Transverse colon (tissue), 4 donors: ENCODE data around the gene ESYT2.

Source experiments
- CTCF ChIP-seq, 5 experiments: fragments of 200-600 bp in 3 of 5; fragments of 450-650 bp in 2 of 5; sonication (generic) in 3 of 5; IDR thresholded peaks; 1 replicate in 2 of 5; 2 replicates in 3 of 5; pipeline ENCODE4 v1.5.1; 2016 to 2017; ENCODE audit warnings: antibody characterized with exemption in 5 of 5, inconsistent platforms in 3 of 5, mild to moderate bottlenecking in 2 of 5, moderate library complexity in 1 of 5
- EP300 ChIP-seq: sonication (generic); formaldehyde crosslinking; IDR thresholded peaks from one replicate; pipeline ENCODE4 v1.6.1; 2017; ENCODE audit warnings: antibody characterized with exemption, low read depth
- POLR2A ChIP-seq: fragments of 450-650 bp; IDR thresholded peaks from one replicate; pipeline ENCODE4 v1.6.1; 2016; ENCODE audit warnings: antibody characterized with exemption, mild to moderate bottlenecking, moderate library complexity
- POLR2AphosphoS5 ChIP-seq, 3 donors: sonication (generic); formaldehyde crosslinking; IDR thresholded peaks; one replicate each; pipeline ENCODE4 v1.6.1; 2016; ENCODE audit warnings: antibody characterized with exemption in 3 of 3

GRCh38 chr7:158763454-158764033, 65.8 kb downstream of the ESYT2 start:
- no peak for TF ChIP-seq CTCF (IDR thresholded peaks at IDR 0.05)
- TF ChIP-seq POLR2A: no peak
- peak in 2 of 3 donors; percentile 15 to 47 for TF ChIP-seq POLR2AphosphoS5 (IDR thresholded peaks at IDR 0.05)
- TF ChIP-seq EP300: no peak
